GM18520 (cell line): ENCODE measurements around the gene GLB1L2.

Source experiments
- ATAC-seq: cut with Tn5 transposase; IDR thresholded peaks from one replicate; pipeline ENCODE4 v1.9.1; 2021; ENCODE audit not compliant: unreplicated experiment

The GLB1L2 gene

DNA sequence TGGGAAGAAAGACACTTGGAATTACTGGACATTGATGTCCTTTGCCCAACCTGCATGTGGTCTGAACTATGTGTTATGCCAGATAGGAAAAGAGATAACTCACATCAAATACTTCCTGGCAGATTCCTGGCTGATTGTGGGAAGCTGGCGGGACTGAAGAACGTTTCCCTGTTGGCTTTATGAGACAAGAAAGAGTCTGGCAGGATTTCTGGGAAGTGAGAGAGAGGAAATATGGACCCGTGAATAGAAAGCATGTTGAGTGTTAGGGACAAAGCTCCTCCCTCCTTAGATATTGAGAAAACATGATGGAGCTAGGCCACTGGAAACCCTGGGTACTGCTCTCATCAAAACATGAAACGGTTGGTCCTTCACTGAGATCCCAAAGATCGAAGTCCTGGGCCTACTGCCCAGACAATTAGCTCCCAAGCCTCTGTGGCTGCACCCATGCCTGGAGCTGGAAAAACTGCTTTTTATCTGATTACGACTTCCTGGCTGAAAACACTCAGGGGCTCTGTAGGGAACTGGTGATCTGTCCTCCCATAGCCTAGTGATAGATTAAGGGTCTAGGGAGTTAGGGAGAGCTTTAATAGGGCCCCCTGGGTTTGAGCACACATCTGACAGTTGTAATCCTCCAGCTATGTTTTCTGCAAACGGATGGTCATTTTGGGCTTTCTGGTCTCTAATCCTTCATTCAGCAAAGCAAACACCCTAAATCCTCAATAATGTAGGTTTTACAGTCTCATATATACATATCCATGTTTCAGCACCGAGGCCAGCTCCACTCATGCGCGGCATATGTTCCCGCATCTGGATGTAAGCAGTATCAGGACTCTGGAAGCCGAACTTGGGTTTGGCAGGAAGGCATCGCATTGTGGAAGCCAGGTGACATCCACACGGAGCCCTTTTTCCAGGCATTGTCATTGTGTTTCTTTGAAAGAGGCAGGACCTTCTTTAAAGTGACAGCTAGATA, 86.4 kb downstream of the GLB1L2 start:
- ATAC-seq, result no peak

DNA sequence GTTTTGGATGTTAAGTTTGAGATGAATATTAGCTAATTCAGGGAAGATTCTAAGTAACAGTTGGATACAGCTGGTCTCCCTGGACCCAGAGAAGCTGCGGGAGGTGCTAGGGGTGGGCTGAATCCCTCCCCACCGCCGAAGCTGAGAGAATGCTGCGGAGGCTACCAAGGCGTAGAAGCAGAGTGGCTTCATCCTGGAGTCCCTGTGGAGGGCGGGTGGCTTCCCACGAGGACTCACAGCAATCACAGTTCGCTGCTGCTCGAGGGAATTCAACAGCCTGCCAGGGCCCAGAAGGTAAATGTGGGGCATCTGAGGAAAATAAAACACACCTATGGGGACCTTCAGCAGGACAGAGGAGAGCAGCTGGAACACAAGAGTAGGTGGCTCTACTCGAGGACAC, 91.3 kb downstream of the GLB1L2 start:
- no peak for ATAC-seq

DNA sequence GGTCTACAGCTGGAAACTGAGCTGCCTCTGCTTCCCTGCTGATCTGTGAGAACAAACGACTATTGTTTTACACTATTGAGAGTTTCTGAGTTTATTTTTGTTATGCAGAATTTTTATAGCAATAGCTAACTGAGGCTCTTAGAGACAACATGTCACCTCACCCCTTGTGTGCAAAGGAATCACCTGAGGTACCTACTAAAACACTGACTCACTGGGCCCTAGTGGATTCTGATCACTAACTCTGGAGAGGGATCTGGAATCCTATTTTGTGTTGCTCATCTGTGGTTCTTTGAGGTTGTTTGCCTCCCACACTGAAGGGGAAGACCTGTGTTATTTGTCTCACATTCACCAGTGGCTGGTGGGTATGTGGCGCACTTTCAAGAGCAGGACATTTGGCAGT, 93.6 kb downstream of the GLB1L2 start:
- ATAC-seq, result no peak
